BLaER1 (cell line): Measurements from ENCODE around the gene SCAMP2.

ENCODE experiments used
- H3K27ac ChIP-seq: shearing (Covaris generic); formaldehyde crosslinking; 2 replicates; pipeline ENCODE4 v1.8.1; 2022
- H3K27me3 ChIP-seq: shearing (Covaris generic); formaldehyde crosslinking; 2 replicates; pipeline ENCODE4 v1.8.1; 2022
- H3K36me3 ChIP-seq: shearing (Covaris generic); formaldehyde crosslinking; 2 replicates; pipeline ENCODE4 v1.8.1; 2022
- H3K4me1 ChIP-seq: shearing (Covaris generic); formaldehyde crosslinking; 2 replicates; pipeline ENCODE4 v1.8.1; 2022
- H3K4me2 ChIP-seq: shearing (Covaris generic); formaldehyde crosslinking; 2 replicates; pipeline ENCODE4 v1.8.1; 2022
- H3K4me3 ChIP-seq: shearing (Covaris generic); formaldehyde crosslinking; 2 replicates; pipeline ENCODE4 v1.8.1; 2022
- H3K9ac ChIP-seq: shearing (Covaris generic); formaldehyde crosslinking; 2 replicates; pipeline ENCODE4 v1.8.1; 2022
- H3K9me3 ChIP-seq: shearing (Covaris generic); formaldehyde crosslinking; 2 replicates; pipeline ENCODE4 v1.8.1; 2022
- H4K20me1 ChIP-seq: shearing (Covaris generic); formaldehyde crosslinking; 2 replicates; pipeline ENCODE4 v1.8.1; 2022
- Cebpa-rat ChIP-seq: shearing (Covaris generic); IDR thresholded peaks from 2 replicates; pipeline ENCODE4 v1.8.1; 2022

Gene SCAMP2

GRCh38 chr15:74795966-74796625, 77.1 kb downstream of the SCAMP2 start:
- H4K20me1 ChIP-seq: peaks cover 98% of the 10 kb centered on the region
- no peak for TF ChIP-seq Cebpa-rat
- H3K27ac ChIP-seq: no peak overlapping the region
- H3K36me3 ChIP-seq: peaks cover 73% of the 10 kb centered on the region
- H3K9me3 ChIP-seq: no peaks in the 10 kb centered on the region
- no peak overlapping the region for H3K4me3 ChIP-seq
- H3K27me3 ChIP-seq: no peaks in the 10 kb centered on the region
- H3K4me1 ChIP-seq: peaks cover 84% of the 10 kb centered on the region
- H3K4me2 ChIP-seq: no peak overlapping the region
- H3K9ac ChIP-seq: no peak overlapping the region

DNA sequence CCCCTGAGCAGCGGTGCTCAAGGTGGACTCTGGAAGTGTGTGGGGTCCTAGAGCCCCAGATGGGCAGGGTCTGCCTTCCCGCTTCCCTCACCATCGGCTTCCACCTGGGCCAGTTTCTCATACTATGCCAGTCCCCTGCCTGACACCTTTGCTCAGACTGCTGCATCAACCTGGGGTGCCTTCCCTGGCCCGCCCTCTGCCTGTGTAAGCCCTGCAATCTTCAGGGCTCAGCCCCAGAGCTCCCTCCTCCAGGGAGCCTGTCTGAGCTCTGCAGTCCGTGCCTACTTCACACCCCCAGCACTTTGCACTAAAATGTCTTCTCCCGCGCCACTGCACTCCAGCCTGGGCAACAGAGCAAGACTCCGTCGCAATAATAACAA, 78.2 kb downstream of the SCAMP2 start:
- Histone ChIP-seq H3K27ac (peak overlapping the region; percentile 31), H3K36me3 (peaks cover 62% of the 10 kb centered on the region), H3K4me3 (no peak overlapping the region), H3K27me3 (no peaks in the 10 kb centered on the region), H3K9me3 (no peaks in the 10 kb centered on the region), H4K20me1 (peaks cover 98% of the 10 kb centered on the region), H3K4me2 (peak overlapping the region; percentile 31), H3K9ac (no peak overlapping the region), H3K4me1 (peaks cover 89% of the 10 kb centered on the region)
- TF ChIP-seq Cebpa-rat: no peak

DNA sequence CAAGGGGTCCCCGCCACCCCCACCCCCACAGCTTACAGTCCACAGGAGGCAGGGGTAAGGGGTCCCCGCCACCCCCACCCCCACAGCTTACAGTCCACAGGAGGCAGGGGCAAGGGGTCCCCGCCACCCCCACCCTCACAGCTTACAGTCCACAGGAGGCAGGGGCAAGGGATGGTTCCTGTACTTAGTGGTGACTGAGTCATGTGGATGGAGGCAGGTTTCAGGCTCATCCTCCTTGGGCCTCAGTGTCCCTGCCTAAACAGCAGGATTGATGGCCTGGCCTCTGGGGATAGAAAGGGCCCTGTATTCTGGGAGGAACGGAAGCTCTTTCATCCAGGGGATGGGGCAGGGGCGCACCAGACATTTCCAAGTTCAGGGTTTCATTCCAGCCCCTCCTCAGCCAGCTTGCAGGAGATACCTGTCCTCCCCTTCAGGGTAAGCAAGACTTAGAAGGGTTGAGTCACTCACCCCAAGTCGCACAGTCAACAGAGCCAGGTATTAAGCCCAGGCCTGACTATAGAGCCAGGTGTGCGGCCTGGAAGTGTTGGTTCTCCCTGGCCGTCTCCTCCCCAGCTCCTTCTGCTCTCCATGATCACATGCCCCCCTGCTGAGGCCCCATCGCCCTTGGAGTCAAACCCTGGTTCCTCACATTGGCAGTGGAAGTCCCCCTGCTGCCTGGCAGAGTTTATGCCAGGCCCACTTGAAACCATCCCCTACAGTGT, 78.8 kb downstream of the SCAMP2 start:
- no peak overlapping the region for H3K9ac ChIP-seq
- no peaks in the 10 kb centered on the region for H3K27me3 ChIP-seq
- H4K20me1 ChIP-seq: peaks cover 98% of the 10 kb centered on the region
- no peak overlapping the region for H3K4me3 ChIP-seq
- no peak for TF ChIP-seq Cebpa-rat
- H3K9me3 ChIP-seq: no peaks in the 10 kb centered on the region
- H3K4me2 ChIP-seq: peak overlapping the region; percentile 31
- peak overlapping the region; percentile 31 for H3K27ac ChIP-seq
- peaks cover 56% of the 10 kb centered on the region for H3K36me3 ChIP-seq
- H3K4me1 ChIP-seq: peaks cover 89% of the 10 kb centered on the region
